Gastroesophageal sphincter (tissue), 3 donors: ENCODE measurements around the gene MED25.

ENCODE experiments used
- CTCF ChIP-seq, 4 experiments: fragments of 200-600 bp in 2 of 4; fragments of 450-650 bp in 2 of 4; sonication (generic) in 1 of 4; IDR thresholded peaks; one replicate each; pipeline ENCODE4 v1.5.1; 2017 to 2019; ENCODE audit warnings: antibody characterized with exemption in 4 of 4, mild to moderate bottlenecking in 2 of 4, moderate library complexity in 2 of 4
- EP300 ChIP-seq: sonication (generic); formaldehyde crosslinking; IDR thresholded peaks from one replicate; pipeline ENCODE4 v1.6.1; 2017; ENCODE audit warnings: antibody characterized with exemption, mild to moderate bottlenecking
- POLR2A ChIP-seq, 2 donors: fragments of 450-650 bp; IDR thresholded peaks; one replicate each; pipeline ENCODE4 v1.6.1; 2017; ENCODE audit warnings: antibody characterized with exemption in 2 of 2, mild to moderate bottlenecking in 2 of 2, moderate library complexity in 1 of 2
- POLR2AphosphoS5 ChIP-seq: sonication (generic); formaldehyde crosslinking; IDR thresholded peaks from one replicate; pipeline ENCODE4 v1.6.1; 2017; ENCODE audit warnings: antibody characterized with exemption

GRCh38 chr19:49836176-49837008 is 18.3 kb downstream of the MED25 start:
- TF ChIP-seq CTCF (IDR thresholded peaks at IDR 0.05) (no peak), POLR2A (IDR thresholded peaks at IDR 0.05) (no peak), POLR2AphosphoS5 (no peak), EP300 (no peak)
